OCI-LY7 (cell line): ENCODE results near the gene ATXN10. TPM values are rescaled to one million over a fixed set of nuclear protein-coding genes. Genes with fewer than 3 reads are reported as not detected.

ENCODE experiments used
- BruUV-seq: library from RNA; stranded (reverse); fragments of 400-500 nt; replicated peaks from 2 replicates; lab custom pipeline; 2021; lab: Mats Ljungman, UMichigan
- CTCF ChIA-PET: fragments of 300-600 bp; sonication (Branson Sonifier 250); formaldehyde crosslinking; loops from one replicate; lab custom pipeline; 2022; ENCODE audit warnings: antibody characterized with exemption; ENCODE audit not compliant: unreplicated experiment; lab: Charles Lee
- POLR2A ChIA-PET: fragments of 300-600 bp; sonication (Branson Sonifier 250); formaldehyde crosslinking; loops from one replicate; lab custom pipeline; 2022; ENCODE audit warnings: antibody characterized with exemption; lab: Charles Lee
- DNase-seq: peaks from one replicate; pipeline ENCODE4 v3.0.0-alpha.2; 2015; ENCODE audit warnings: low spot score
- H2AFZ ChIP-seq: fragments of 200-600 bp; sonication (generic), shearing (Covaris generic); 2 replicates; pipeline ENCODE4 v1.6.1; 2014; ENCODE audit warnings: mild to moderate bottlenecking, antibody characterized with exemption, low read length, moderate library complexity
- H3K27ac ChIP-seq: fragments of 200-600 bp; sonication (generic); 2 replicates; pipeline ENCODE4 v1.5.1; 2014; ENCODE audit warnings: mixed run types, low read depth, mild to moderate bottlenecking, moderate library complexity, low read length, inconsistent platforms; ENCODE audit not compliant: poor library complexity, severe bottlenecking
- H3K36me3 ChIP-seq: fragments of 200-600 bp; sonication (generic); 2 replicates; pipeline ENCODE4 v1.6.1; 2014; ENCODE audit warnings: mild to moderate bottlenecking, antibody characterized with exemption, low read length, moderate library complexity, mixed read lengths; ENCODE audit not compliant: insufficient read depth
- H3K4me1 ChIP-seq: fragments of 200-600 bp; sonication (generic); 2 replicates; pipeline ENCODE4 v1.5.1; 2014; ENCODE audit warnings: mild to moderate bottlenecking, low read length; ENCODE audit not compliant: insufficient read depth, poor library complexity, severe bottlenecking
- H3K4me2 ChIP-seq: fragments of 200-600 bp; sonication (generic); 2 replicates; pipeline ENCODE4 v1.6.1; 2014; ENCODE audit warnings: mild to moderate bottlenecking, low read length
- H3K4me3 ChIP-seq: fragments of 200-600 bp; sonication (generic); 2 replicates; pipeline ENCODE4 v1.5.1; 2014; ENCODE audit warnings: mild to moderate bottlenecking, low read depth, low read length; ENCODE audit not compliant: poor library complexity, severe bottlenecking
- H3K79me2 ChIP-seq: fragments of 200-600 bp; sonication (generic); 2 replicates; pipeline ENCODE4 v1.6.1; 2016; ENCODE audit warnings: low read depth, mild to moderate bottlenecking, low read length, moderate library complexity, mixed read lengths; ENCODE audit not compliant: insufficient read depth
- H3K9me2 ChIP-seq: fragments of 200-600 bp; sonication (generic); 2 replicates; pipeline ENCODE4 v1.6.1; 2016; ENCODE audit warnings: mild to moderate bottlenecking, low read length, mixed read lengths; ENCODE audit not compliant: insufficient read depth
- H3K9me3 ChIP-seq: fragments of 200-600 bp; sonication (generic); 2 replicates; pipeline ENCODE4 v1.6.1; 2014; ENCODE audit warnings: mild to moderate bottlenecking, mixed run types, low read length, mixed read lengths
- H4K20me1 ChIP-seq: fragments of 200-600 bp; sonication (generic); 2 replicates; pipeline ENCODE4 v1.6.1; 2014; ENCODE audit warnings: mild to moderate bottlenecking, antibody characterized with exemption, low read length, moderate library complexity, mixed read lengths; ENCODE audit not compliant: insufficient read depth
- EZH2phosphoT487 ChIP-seq: fragments of 200-600 bp; sonication (generic); IDR thresholded peaks from 2 replicates; pipeline ENCODE4 v1.6.1; 2018; ENCODE audit warnings: low read depth, borderline replicate concordance, mild to moderate bottlenecking, mixed run types, antibody characterized with exemption, low read length, moderate library complexity, mixed read lengths
- intact Hi-C: fragments of 100-400 bp; cut with micrococcal nuclease; formaldehyde crosslinking; loops from one replicate; pipeline ENCODE4 v1.10.0; 2022; ENCODE audit not compliant: unreplicated experiment
- total RNA-seq, 2 experiments: library from RNA; depleted of rRNA in 1 of 2; stranded (reverse); fragments of >200 nt in 1 of 2; shearing (Covaris generic) in 1 of 2; gene quantifications; 2 replicates each; pipeline ENCODE4 v1.2.3, GENCODE V29; 2014 to 2022
- TF ChIP-seq, protein P1 (sequence below): fragments of 200-600 bp; sonication (generic); conservative IDR thresholded peaks from 2 replicates; pipeline ENCODE4 v1.5.1; 2014; ENCODE audit warnings: mild to moderate bottlenecking, antibody characterized with exemption, low read length, moderate library complexity, mixed read lengths

ATXN10 gene
- total RNA-seq, 2 experiments from 2014 or later = 66.1 to 197 TPM

DNA sequence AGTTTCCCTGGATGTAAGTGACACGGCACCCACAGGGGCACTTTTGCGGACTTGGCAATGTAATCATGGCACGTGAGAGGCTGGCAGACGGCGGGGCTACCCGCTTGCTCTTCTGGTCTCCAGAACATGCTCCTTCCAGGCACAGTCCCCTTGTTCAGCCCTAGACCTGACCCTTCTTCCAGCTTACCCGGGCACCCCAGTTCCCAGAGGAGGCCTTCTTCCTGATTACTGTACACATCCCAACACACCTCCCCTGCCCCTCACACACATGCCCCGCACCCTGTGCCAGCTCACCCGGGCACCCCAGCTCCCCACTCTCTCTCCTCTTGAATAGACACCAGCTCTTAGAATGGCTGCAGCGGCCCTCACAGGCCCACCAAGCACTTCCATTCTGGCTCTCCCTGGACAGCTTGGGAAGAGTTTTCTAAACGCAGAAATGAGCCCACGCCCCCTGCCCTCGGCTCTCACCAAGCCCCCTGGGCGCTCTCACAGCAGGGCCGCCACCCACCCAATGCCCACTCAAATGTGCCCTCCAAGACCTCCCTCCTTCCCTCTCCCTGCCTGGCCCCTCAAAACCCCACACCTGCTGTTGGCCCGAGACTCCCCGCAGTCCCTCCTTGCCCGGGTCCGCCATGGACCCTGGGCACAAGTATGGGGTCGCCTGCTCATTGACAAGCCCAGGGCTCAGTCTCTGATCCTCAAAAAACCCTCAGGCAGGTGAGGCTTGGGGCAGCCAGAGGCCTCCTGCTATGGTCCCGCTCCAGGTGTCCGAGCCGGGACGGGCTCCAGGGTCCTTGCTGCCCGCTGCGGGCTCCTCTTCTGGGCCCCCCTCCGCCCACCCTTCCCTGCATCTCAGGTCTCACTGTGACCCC, 216.8 kb downstream of the ATXN10 start:
- Histone ChIP-seq H3K9me2 (no peaks in the 10 kb centered on the region), H3K9me3 (no peaks in the 10 kb centered on the region), H4K20me1 (no peaks in the 10 kb centered on the region), H3K36me3 (no peaks in the 10 kb centered on the region), H2AFZ (no peak overlapping the region), H3K4me2 (no peak overlapping the region), H3K79me2 (no peaks in the 10 kb centered on the region), H3K4me3 (no peak overlapping the region), H3K4me1 (no peaks in the 10 kb centered on the region), H3K27ac (no peak overlapping the region)
- no TSS peak for BruUV-seq
- ChIA-PET CTCF (no interaction called here), POLR2A (no interaction called here)
- DNase-seq = no peak
- TF ChIP-seq EZH2phosphoT487 = no peak
- TF ChIP-seq, protein P1, sequence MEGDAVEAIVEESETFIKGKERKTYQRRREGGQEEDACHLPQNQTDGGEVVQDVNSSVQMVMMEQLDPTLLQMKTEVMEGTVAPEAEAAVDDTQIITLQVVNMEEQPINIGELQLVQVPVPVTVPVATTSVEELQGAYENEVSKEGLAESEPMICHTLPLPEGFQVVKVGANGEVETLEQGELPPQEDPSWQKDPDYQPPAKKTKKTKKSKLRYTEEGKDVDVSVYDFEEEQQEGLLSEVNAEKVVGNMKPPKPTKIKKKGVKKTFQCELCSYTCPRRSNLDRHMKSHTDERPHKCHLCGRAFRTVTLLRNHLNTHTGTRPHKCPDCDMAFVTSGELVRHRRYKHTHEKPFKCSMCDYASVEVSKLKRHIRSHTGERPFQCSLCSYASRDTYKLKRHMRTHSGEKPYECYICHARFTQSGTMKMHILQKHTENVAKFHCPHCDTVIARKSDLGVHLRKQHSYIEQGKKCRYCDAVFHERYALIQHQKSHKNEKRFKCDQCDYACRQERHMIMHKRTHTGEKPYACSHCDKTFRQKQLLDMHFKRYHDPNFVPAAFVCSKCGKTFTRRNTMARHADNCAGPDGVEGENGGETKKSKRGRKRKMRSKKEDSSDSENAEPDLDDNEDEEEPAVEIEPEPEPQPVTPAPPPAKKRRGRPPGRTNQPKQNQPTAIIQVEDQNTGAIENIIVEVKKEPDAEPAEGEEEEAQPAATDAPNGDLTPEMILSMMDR = no peak
- intact Hi-C loops = no loop called here

DNA sequence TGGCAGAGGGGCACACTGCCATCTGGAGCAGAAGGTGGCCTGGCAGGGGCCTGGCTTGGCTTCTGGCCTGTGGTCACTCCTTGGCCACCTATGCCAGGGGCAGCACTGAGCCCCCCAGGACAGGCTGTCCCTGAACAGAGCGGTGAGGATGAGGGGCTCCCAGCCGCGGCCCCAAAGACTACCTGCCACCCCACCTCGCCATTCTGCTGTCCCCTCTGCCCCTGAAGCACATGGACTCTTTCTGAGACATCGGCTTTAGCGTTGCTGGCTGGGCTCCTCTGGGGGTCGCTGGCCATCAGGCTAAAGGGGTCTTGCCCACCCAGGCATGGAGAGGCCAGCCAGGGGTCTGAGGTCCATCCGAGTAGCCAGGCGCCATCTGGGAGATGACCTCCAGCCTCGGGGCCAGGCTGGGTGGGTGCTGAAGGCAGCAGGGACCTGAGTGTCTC, 217.5 kb downstream of the ATXN10 start:
- H3K9me3 ChIP-seq = no peaks in the 10 kb centered on the region
- CTCF ChIA-PET = no interaction called here
- intact Hi-C loops = no loop called here

More for the DNA sequence above, 217.5 kb downstream of the ATXN10 start:
- POLR2A ChIA-PET = no interaction called here
- Histone ChIP-seq H3K9me2 (no peaks in the 10 kb centered on the region), H4K20me1 (no peaks in the 10 kb centered on the region), H3K27ac (no peak overlapping the region), H2AFZ (no peak overlapping the region), H3K4me3 (no peak overlapping the region), H3K4me2 (no peak overlapping the region), H3K79me2 (no peaks in the 10 kb centered on the region), H3K4me1 (no peaks in the 10 kb centered on the region), H3K36me3 (no peaks in the 10 kb centered on the region)
- TF ChIP-seq EZH2phosphoT487 = no peak
- TF ChIP-seq, protein P1 = no peak
- no TSS peak for BruUV-seq
- DNase-seq = no peak
